Measurements from ENCODE around the gene STOML1. TPM values are rescaled to one million over a fixed set of nuclear protein-coding genes. Genes with fewer than 3 reads are reported as not detected.
A peak's percentile ranks its signal among the peaks of the same experiment; 100 is the strongest.

The STOML1 gene
- total and polyA plus RNA-seq, 10 of the 15 experiments (the other 5 are each of a cell fraction or from before 2014, with no cell fraction given): 0.14 to 13.6 (median 8.3) TPM

DNA sequence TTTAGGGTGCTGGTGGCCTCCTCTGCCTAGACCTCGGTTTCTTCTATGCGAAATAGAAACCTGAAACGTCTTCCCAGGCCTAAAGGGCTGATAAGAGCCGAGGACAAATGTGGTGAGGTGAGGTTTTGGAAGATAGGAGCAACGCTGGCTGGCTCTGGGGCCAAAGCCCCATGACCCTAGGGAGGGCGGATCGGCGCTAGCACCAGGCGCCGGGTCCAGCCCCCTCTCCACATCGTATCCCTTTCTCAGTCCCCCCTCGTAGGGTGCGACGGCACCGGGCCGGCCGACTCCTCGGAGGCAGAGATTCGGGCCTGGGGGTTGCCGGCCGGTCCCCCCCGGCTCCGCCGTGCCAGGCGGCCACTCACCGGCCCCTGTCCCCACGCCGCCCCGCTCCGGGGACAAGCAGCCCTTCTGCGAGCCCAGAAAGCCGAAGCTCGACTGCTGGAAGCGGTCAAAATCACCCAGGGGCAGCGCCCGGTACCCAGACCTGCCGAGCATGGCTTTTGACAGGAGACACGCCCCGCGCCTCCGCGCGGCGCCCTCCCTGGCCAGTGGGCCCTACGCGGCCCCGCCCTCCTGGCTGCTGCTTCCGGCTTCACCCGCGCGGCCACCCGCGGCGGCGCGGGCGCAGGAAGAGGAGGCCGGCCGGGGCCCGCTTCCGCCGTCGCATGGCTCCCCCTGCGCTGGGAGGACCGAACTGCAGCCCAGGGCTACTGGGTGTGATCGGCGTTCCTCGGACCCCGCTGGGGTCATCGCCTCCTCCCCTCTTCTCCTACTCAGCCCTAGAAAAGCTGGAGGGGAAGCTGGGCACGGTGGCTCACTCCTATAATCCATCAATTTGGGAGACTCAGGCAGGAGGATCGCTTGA, at the start of gene STOML1 (continued):
- TF ChIP-seq, protein P1, sequence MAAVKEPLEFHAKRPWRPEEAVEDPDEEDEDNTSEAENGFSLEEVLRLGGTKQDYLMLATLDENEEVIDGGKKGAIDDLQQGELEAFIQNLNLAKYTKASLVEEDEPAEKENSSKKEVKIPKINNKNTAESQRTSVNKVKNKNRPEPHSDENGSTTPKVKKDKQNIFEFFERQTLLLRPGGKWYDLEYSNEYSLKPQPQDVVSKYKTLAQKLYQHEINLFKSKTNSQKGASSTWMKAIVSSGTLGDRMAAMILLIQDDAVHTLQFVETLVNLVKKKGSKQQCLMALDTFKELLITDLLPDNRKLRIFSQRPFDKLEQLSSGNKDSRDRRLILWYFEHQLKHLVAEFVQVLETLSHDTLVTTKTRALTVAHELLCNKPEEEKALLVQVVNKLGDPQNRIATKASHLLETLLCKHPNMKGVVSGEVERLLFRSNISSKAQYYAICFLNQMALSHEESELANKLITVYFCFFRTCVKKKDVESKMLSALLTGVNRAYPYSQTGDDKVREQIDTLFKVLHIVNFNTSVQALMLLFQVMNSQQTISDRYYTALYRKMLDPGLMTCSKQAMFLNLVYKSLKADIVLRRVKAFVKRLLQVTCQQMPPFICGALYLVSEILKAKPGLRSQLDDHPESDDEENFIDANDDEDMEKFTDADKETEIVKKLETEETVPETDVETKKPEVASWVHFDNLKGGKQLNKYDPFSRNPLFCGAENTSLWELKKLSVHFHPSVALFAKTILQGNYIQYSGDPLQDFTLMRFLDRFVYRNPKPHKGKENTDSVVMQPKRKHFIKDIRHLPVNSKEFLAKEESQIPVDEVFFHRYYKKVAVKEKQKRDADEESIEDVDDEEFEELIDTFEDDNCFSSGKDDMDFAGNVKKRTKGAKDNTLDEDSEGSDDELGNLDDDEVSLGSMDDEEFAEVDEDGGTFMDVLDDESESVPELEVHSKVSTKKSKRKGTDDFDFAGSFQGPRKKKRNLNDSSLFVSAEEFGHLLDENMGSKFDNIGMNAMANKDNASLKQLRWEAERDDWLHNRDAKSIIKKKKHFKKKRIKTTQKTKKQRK (IDR thresholded peaks at IDR 0.05; ENCODE audit: low read depth, low read length): no peak
- TF ChIP-seq, protein P2, sequence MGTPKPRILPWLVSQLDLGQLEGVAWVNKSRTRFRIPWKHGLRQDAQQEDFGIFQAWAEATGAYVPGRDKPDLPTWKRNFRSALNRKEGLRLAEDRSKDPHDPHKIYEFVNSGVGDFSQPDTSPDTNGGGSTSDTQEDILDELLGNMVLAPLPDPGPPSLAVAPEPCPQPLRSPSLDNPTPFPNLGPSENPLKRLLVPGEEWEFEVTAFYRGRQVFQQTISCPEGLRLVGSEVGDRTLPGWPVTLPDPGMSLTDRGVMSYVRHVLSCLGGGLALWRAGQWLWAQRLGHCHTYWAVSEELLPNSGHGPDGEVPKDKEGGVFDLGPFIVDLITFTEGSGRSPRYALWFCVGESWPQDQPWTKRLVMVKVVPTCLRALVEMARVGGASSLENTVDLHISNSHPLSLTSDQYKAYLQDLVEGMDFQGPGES (IDR thresholded peaks at IDR 0.05): peak; percentile 60
- 0 out of 2 replicates have a peak, but pooled peaks have one; percentile 11 for TF ChIP-seq SPI1 (IDR thresholded peaks at IDR 0.05; ENCODE audit: borderline replicate concordance, insufficient read depth, low read depth, low read length)
- TF ChIP-seq MEF2B (IDR thresholded peaks at IDR 0.05; ENCODE audit: partially characterized antibody, poor library complexity, severe bottlenecking): no peak
- TF ChIP-seq STAT1 (conservative IDR thresholded peaks at IDR 0.05): peak; percentile 90; the same call in 1 of the 2 replicates
- TF ChIP-seq YY1 (IDR thresholded peaks at IDR 0.05; ENCODE audit: low read depth, low read length): peak; percentile 78
- peak; percentile 70; the same call in 1 of the 2 replicates for TF ChIP-seq ZNF24 (IDR thresholded peaks at IDR 0.05)
- TF ChIP-seq, protein P3, sequence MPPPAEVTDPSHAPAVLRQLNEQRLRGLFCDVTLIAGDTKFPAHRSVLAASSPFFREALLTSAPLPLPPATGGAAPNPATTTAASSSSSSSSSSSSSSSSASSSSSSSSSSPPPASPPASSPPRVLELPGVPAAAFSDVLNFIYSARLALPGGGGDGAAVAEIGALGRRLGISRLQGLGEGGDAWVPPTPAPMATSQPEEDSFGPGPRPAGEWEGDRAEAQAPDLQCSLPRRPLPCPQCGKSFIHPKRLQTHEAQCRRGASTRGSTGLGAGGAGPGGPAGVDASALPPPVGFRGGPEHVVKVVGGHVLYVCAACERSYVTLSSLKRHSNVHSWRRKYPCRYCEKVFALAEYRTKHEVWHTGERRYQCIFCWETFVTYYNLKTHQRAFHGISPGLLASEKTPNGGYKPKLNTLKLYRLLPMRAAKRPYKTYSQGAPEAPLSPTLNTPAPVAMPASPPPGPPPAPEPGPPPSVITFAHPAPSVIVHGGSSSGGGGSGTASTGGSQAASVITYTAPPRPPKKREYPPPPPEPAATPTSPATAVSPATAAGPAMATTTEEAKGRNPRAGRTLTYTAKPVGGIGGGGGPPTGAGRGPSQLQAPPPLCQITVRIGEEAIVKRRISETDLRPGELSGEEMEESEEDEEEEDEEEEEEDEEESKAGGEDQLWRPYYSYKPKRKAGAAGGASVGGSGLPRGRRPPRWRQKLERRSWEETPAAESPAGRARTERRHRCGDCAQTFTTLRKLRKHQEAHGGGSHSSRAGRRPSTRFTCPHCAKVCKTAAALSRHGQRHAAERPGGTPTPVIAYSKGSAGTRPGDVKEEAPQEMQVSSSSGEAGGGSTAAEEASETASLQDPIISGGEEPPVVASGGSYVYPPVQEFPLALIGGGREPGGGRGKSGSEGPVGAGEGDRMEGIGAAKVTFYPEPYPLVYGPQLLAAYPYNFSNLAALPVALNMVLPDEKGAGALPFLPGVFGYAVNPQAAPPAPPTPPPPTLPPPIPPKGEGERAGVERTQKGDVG (CRISPR knock-in tag; IDR thresholded peaks at IDR 0.05): no peak
- no peak for TF ChIP-seq STAT3 (IDR thresholded peaks at IDR 0.05; ENCODE audit: low read depth, low read length)
- no peak for TF ChIP-seq YBX1 (IDR thresholded peaks at IDR 0.05)
- TF ChIP-seq, protein P4, sequence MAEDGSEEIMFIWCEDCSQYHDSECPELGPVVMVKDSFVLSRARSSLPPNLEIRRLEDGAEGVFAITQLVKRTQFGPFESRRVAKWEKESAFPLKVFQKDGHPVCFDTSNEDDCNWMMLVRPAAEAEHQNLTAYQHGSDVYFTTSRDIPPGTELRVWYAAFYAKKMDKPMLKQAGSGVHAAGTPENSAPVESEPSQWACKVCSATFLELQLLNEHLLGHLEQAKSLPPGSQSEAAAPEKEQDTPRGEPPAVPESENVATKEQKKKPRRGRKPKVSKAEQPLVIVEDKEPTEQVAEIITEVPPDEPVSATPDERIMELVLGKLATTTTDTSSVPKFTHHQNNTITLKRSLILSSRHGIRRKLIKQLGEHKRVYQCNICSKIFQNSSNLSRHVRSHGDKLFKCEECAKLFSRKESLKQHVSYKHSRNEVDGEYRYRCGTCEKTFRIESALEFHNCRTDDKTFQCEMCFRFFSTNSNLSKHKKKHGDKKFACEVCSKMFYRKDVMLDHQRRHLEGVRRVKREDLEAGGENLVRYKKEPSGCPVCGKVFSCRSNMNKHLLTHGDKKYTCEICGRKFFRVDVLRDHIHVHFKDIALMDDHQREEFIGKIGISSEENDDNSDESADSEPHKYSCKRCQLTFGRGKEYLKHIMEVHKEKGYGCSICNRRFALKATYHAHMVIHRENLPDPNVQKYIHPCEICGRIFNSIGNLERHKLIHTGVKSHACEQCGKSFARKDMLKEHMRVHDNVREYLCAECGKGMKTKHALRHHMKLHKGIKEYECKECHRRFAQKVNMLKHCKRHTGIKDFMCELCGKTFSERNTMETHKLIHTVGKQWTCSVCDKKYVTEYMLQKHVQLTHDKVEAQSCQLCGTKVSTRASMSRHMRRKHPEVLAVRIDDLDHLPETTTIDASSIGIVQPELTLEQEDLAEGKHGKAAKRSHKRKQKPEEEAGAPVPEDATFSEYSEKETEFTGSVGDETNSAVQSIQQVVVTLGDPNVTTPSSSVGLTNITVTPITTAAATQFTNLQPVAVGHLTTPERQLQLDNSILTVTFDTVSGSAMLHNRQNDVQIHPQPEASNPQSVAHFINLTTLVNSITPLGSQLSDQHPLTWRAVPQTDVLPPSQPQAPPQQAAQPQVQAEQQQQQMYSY (CRISPR knock-in tag; IDR thresholded peaks at IDR 0.05): no peak
- TF ChIP-seq TBL1XR1 (IDR thresholded peaks at IDR 0.05; ENCODE audit: low read depth, low read length): no peak
- TF ChIP-seq, protein P5, sequence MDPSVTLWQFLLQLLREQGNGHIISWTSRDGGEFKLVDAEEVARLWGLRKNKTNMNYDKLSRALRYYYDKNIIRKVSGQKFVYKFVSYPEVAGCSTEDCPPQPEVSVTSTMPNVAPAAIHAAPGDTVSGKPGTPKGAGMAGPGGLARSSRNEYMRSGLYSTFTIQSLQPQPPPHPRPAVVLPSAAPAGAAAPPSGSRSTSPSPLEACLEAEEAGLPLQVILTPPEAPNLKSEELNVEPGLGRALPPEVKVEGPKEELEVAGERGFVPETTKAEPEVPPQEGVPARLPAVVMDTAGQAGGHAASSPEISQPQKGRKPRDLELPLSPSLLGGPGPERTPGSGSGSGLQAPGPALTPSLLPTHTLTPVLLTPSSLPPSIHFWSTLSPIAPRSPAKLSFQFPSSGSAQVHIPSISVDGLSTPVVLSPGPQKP (IDR thresholded peaks at IDR 0.05; ENCODE audit: low read depth, low read length): peak; percentile 81
